ENCODE results near the gene GSC2. TPM values are rescaled to one million over a fixed set of nuclear protein-coding genes. Genes with fewer than 3 reads are reported as not detected.

GSC2 gene
- total RNA-seq, 1 donor from 2014 or later, result not detected

DNA sequence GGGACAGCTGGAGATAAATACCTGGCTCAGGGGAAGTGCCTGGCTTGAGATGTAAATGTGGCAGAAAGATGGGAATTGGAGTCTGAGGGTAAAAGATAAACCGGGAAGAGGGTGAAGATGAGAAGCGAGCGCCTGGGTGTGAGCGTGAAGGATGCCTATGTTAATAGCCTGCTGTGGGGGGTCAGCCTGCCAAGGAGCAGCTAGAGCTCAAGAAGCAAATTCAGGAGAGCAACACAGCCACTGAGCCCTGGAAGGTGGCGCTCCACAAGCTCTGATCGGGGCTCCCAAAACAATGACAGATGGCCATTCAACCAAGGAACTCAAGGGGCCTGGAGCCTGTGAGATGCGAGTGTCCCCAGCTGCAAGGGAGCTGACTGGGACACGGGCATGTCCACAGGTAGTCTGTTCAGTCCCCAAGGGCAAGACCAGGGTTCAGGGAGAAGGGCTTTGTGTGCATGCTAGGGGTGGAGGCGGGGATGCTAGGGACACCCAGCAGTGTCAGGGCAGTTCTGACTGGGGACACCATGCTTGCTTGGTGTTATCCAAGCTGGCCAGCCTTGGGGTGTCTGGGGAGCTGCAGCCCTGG lies 2.8 kb downstream of the GSC2 start:
- Mint-ChIP-seq H3K27me3 (ENCODE audit: low read depth) (peaks cover 60% of the 10 kb centered on the region), H3K4me3 (no peak overlapping the region)
- no peak for DNase-seq (ENCODE audit: low read depth, low spot score)

DNA sequence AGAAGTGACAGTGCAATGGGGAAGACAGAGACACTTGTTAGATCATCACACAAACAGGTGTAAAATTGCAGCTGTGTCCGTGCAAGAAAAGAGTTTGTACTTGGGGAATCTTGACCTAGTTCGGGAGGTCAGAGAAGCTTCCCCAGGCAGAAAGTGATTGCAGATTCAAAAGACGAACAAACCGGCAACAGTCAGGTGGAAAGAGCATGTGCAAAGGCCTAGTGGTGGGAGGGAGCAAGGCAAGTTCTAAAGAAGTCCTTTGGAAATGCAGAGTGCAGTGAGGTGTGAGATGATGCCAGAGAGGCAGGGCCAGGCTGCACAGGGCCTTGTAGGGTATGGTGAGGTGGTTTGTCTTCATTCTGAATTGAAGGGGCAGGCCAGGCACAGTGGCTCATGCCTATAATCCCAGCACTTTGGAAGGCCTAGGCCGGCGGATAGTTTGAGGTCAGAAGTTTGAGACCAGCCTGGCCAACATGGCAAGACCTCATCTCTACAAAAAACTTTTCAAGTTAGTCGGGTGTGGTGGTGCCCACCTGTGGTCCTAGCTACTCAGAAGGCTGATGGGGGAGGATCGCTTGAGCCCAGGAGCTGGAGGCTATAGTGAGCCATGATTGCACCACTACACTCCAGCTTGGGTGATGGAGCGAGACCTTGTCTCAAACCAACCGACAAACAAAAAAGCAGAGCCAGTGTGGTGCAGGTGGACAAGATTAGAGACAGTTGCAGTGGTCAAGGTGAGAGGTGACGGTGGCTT lies 3.7 kb downstream of the GSC2 start:
- Mint-ChIP-seq H3K4me1 (peaks cover 12% of the 10 kb centered on the region), H3K9me3 (peaks cover 3% of the 10 kb centered on the region), H3K4me3 (peak overlapping the region; percentile 3), H3K27ac (ENCODE audit: unreplicated experiment) (no peak overlapping the region), H3K36me3 (ENCODE audit: low read depth) (no peaks in the 10 kb centered on the region), H3K27me3 (ENCODE audit: low read depth) (peaks cover 51% of the 10 kb centered on the region)
- no peak for DNase-seq (ENCODE audit: low read depth, low spot score)
- TF ChIP-seq, protein P1, sequence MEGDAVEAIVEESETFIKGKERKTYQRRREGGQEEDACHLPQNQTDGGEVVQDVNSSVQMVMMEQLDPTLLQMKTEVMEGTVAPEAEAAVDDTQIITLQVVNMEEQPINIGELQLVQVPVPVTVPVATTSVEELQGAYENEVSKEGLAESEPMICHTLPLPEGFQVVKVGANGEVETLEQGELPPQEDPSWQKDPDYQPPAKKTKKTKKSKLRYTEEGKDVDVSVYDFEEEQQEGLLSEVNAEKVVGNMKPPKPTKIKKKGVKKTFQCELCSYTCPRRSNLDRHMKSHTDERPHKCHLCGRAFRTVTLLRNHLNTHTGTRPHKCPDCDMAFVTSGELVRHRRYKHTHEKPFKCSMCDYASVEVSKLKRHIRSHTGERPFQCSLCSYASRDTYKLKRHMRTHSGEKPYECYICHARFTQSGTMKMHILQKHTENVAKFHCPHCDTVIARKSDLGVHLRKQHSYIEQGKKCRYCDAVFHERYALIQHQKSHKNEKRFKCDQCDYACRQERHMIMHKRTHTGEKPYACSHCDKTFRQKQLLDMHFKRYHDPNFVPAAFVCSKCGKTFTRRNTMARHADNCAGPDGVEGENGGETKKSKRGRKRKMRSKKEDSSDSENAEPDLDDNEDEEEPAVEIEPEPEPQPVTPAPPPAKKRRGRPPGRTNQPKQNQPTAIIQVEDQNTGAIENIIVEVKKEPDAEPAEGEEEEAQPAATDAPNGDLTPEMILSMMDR (conservative IDR thresholded peaks at IDR 0.05), result peak; percentile 17

More for the DNA sequence above, 2.8 kb downstream of the GSC2 start:
- Mint-ChIP-seq H3K27ac (ENCODE audit: unreplicated experiment) (no peak overlapping the region), H3K36me3 (ENCODE audit: low read depth) (peaks cover 4% of the 10 kb centered on the region), H3K9me3 (peaks cover 3% of the 10 kb centered on the region), H3K4me1 (peaks cover 12% of the 10 kb centered on the region)
- TF ChIP-seq, protein P1 (conservative IDR thresholded peaks at IDR 0.05), result no peak

GRCh38 chr22:19143967-19144400 lies 6.1 kb downstream of the GSC2 start:
- Mint-ChIP-seq H3K36me3 (ENCODE audit: low read depth) (no peaks in the 10 kb centered on the region), H3K9me3 (peaks cover 3% of the 10 kb centered on the region), H3K27me3 (ENCODE audit: low read depth) (peaks cover 35% of the 10 kb centered on the region), H3K4me3 (peak overlapping the region; percentile 98), H3K27ac (ENCODE audit: unreplicated experiment) (peak overlapping the region; percentile 93), H3K4me1 (peaks cover 12% of the 10 kb centered on the region)
- TF ChIP-seq, protein P1 (conservative IDR thresholded peaks at IDR 0.05), result no peak
- DNase-seq (ENCODE audit: low read depth, low spot score), result no peak

GRCh38 chr22:19143212-19143611 lies 6.9 kb downstream of the GSC2 start:
- no peak for DNase-seq (ENCODE audit: low read depth, low spot score)
- peak overlapping the region; percentile 98 for H3K4me3 Mint-ChIP-seq
- TF ChIP-seq, protein P1 (conservative IDR thresholded peaks at IDR 0.05), result no peak
- H3K27me3 Mint-ChIP-seq (ENCODE audit: low read depth), result peaks cover 28% of the 10 kb centered on the region
- H3K9me3 Mint-ChIP-seq, result peaks cover 3% of the 10 kb centered on the region
- peaks cover 12% of the 10 kb centered on the region for H3K4me1 Mint-ChIP-seq
- H3K36me3 Mint-ChIP-seq (ENCODE audit: low read depth), result no peaks in the 10 kb centered on the region
- H3K27ac Mint-ChIP-seq (ENCODE audit: unreplicated experiment), result no peak overlapping the region

- H3K4me1 Mint-ChIP-seq, result peaks cover 12% of the 10 kb centered on the region
- no peak for DNase-seq (ENCODE audit: low read depth, low spot score)
- peaks cover 3% of the 10 kb centered on the region for H3K9me3 Mint-ChIP-seq
- TF ChIP-seq, protein P1 (conservative IDR thresholded peaks at IDR 0.05), result no peak
- no peaks in the 10 kb centered on the region for H3K36me3 Mint-ChIP-seq (ENCODE audit: low read depth)
- H3K27me3 Mint-ChIP-seq (ENCODE audit: low read depth), result peaks cover 19% of the 10 kb centered on the region
- no peak overlapping the region for H3K27ac Mint-ChIP-seq (ENCODE audit: unreplicated experiment)
- H3K4me3 Mint-ChIP-seq, result peak overlapping the region; percentile 76
These were observed 7.7 kb downstream of the GSC2 start for GRCh38 chr22:19142394-19142793.

All from neural crest cell (in vitro differentiated cells).